Hepatocyte (in vitro differentiated cells): ENCODE results near the gene HBG1. TPM values are rescaled to one million over a fixed set of nuclear protein-coding genes. Genes with fewer than 3 reads are reported as not detected.

ENCODE experiments used
- DNase-seq: peaks from one replicate; pipeline ENCODE4 v3.0.0-alpha.2; 2016; ENCODE audit warnings: low spot score
- H2AFZ ChIP-seq: fragments of 200-600 bp; sonication (generic); 2 replicates; pipeline ENCODE4 v1.6.0; 2016; ENCODE audit warnings: antibody characterized with exemption, mild to moderate bottlenecking
- H3K27ac ChIP-seq: fragments of 200-600 bp; sonication (generic); 2 replicates; pipeline ENCODE4 v1.5.1; 2016; ENCODE audit warnings: mild to moderate bottlenecking
- H3K27me3 ChIP-seq: fragments of 200-600 bp; sonication (generic); 2 replicates; pipeline ENCODE4 v1.6.1; 2016
- H3K36me3 ChIP-seq: fragments of 200-600 bp; sonication (generic); replicated peaks from 2 replicates; pipeline ENCODE4 v1.5.1; 2016; ENCODE audit warnings: low read depth; ENCODE audit not compliant: insufficient read depth
- H3K4me1 ChIP-seq: fragments of 200-600 bp; sonication (generic); 2 replicates; pipeline ENCODE4 v1.5.1; 2016; ENCODE audit warnings: mild to moderate bottlenecking, moderate library complexity; ENCODE audit not compliant: insufficient read depth
- H3K4me2 ChIP-seq: fragments of 200-600 bp; sonication (generic); 2 replicates; pipeline ENCODE4 v1.6.0; 2016
- H3K4me3 ChIP-seq: fragments of 200-600 bp; sonication (generic); 2 replicates; pipeline ENCODE4 v1.5.1; 2016; ENCODE audit warnings: mild to moderate bottlenecking
- H3K79me2 ChIP-seq: fragments of 200-600 bp; sonication (generic); 2 replicates; pipeline ENCODE4 v1.6.0; 2017; ENCODE audit warnings: mild to moderate bottlenecking
- H3K9me2 ChIP-seq: fragments of 200-600 bp; sonication (generic); replicated peaks from 2 replicates; pipeline ENCODE4 v1.6.0; 2017; ENCODE audit warnings: mild to moderate bottlenecking; ENCODE audit not compliant: insufficient read depth
- H3K9me3 ChIP-seq: fragments of 200-600 bp; sonication (generic); 2 replicates; pipeline ENCODE4 v1.5.1; 2016; ENCODE audit warnings: low read depth, mild to moderate bottlenecking
- H4K20me1 ChIP-seq: fragments of 200-600 bp; sonication (generic); 2 replicates; pipeline ENCODE4 v1.6.0; 2016; ENCODE audit warnings: mild to moderate bottlenecking; ENCODE audit not compliant: insufficient read depth, poor library complexity, severe bottlenecking
- EZH2 ChIP-seq: fragments of 200-600 bp; sonication (generic); IDR thresholded peaks from 2 replicates; pipeline ENCODE4 v1.6.1; 2016; ENCODE audit warnings: antibody characterized with exemption, mild to moderate bottlenecking, borderline replicate concordance
- EZH2phosphoT487 ChIP-seq: fragments of 200-600 bp; sonication (generic); IDR thresholded peaks from one replicate; pipeline ENCODE4 v1.6.1; 2018; ENCODE audit warnings: antibody characterized with exemption, mild to moderate bottlenecking, low read depth, moderate library complexity; ENCODE audit not compliant: unreplicated experiment, severe bottlenecking
- WGBS: methylation state at CpG from one replicate; pipeline ENCODE4 v1.1.6; 2016; ENCODE audit warnings: low lambda C conversion rate; ENCODE audit errors: missing lambda C conversion rate; 5-methylcytosine and 5-hydroxymethylcytosine counted together
- polyA plus RNA-seq: library from polyadenylated mRNA; unstranded; fragments of >200 nt; fragmentation: Nextera tagmentation; extraction: Ambion mirVana; gene quantifications from 2 replicates; pipeline ENCODE4 v1.2.1, GENCODE V29; 2016
- total RNA-seq: library from RNA; depleted of rRNA; stranded (reverse); fragments of >200 nt; gene quantifications from 2 replicates; pipeline ENCODE4 v1.2.3, GENCODE V29; 2014
- TF ChIP-seq, protein P1 (sequence below): fragments of 200-600 bp; sonication (generic); IDR thresholded peaks from 2 replicates; pipeline ENCODE4 v1.5.1; 2016; ENCODE audit warnings: antibody characterized with exemption, mild to moderate bottlenecking; ENCODE audit not compliant: poor library complexity

Gene HBG1
- total and polyA plus RNA-seq, 2 experiments from 2014 or later: not detected

- Histone ChIP-seq H3K4me1 (no peaks in the 10 kb centered on the region), H3K36me3 (no peaks in the 10 kb centered on the region), H3K27me3 (no peaks in the 10 kb centered on the region), H3K4me3 (no peak overlapping the region), H2AFZ (no peak overlapping the region), H3K79me2 (no peaks in the 10 kb centered on the region), H4K20me1 (no peaks in the 10 kb centered on the region), H3K9me2 (no peaks in the 10 kb centered on the region), H3K9me3 (no peaks in the 10 kb centered on the region), H3K4me2 (no peak overlapping the region), H3K27ac (no peak overlapping the region)
- WGBS: 75% methylated on average over 1 of the region's 1 CpG
- TF ChIP-seq, protein P1, sequence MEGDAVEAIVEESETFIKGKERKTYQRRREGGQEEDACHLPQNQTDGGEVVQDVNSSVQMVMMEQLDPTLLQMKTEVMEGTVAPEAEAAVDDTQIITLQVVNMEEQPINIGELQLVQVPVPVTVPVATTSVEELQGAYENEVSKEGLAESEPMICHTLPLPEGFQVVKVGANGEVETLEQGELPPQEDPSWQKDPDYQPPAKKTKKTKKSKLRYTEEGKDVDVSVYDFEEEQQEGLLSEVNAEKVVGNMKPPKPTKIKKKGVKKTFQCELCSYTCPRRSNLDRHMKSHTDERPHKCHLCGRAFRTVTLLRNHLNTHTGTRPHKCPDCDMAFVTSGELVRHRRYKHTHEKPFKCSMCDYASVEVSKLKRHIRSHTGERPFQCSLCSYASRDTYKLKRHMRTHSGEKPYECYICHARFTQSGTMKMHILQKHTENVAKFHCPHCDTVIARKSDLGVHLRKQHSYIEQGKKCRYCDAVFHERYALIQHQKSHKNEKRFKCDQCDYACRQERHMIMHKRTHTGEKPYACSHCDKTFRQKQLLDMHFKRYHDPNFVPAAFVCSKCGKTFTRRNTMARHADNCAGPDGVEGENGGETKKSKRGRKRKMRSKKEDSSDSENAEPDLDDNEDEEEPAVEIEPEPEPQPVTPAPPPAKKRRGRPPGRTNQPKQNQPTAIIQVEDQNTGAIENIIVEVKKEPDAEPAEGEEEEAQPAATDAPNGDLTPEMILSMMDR: no peak
- TF ChIP-seq EZH2phosphoT487: no peak
- TF ChIP-seq EZH2: no peak
- no peak for DNase-seq
These were observed 36.7 kb upstream of the HBG1 start for GRCh38 chr11:5286351-5286750.

DNA sequence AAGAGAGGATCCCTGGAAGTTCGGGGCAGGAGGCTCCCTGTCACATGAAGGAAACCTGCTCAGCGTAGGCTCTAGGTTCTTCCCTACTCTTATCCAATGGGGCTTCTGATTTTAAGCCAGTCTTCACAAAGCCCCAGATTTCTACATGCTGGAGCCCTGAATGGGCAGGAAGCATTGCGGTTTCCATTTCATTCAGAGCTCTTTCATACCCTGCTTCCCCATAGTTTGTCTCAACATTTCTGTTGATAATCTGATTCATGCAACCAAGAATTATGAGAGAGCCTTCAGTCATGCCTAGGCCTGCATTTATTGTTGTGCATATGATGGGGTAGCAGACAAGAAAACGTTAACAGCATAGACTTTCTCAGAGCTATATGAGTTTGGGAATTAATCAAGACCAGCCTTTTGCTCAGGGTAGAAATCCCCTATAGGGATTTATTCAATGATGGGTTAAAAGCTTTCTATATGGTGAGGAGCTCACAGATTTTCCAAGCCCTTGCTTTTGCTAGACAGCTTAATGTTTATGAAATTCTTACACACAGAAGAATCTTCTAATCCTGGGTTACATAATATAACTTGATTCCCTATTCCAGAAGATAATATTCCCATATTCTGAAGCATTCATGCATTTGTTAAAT is 36.2 kb upstream of the HBG1 start:
- TF ChIP-seq EZH2phosphoT487: no peak
- TF ChIP-seq, protein P1: no peak
- no peak for TF ChIP-seq EZH2
- Histone ChIP-seq H3K36me3 (no peaks in the 10 kb centered on the region), H3K9me3 (no peaks in the 10 kb centered on the region), H4K20me1 (no peaks in the 10 kb centered on the region), H3K9me2 (no peaks in the 10 kb centered on the region), H3K4me1 (no peaks in the 10 kb centered on the region), H3K27ac (no peak overlapping the region), H3K4me2 (no peak overlapping the region), H3K4me3 (no peak overlapping the region), H3K27me3 (no peaks in the 10 kb centered on the region), H3K79me2 (no peaks in the 10 kb centered on the region), H2AFZ (no peak overlapping the region)
- no peak for DNase-seq
- 85% methylated on average over 4 of the region's 4 CpGs for WGBS

DNA sequence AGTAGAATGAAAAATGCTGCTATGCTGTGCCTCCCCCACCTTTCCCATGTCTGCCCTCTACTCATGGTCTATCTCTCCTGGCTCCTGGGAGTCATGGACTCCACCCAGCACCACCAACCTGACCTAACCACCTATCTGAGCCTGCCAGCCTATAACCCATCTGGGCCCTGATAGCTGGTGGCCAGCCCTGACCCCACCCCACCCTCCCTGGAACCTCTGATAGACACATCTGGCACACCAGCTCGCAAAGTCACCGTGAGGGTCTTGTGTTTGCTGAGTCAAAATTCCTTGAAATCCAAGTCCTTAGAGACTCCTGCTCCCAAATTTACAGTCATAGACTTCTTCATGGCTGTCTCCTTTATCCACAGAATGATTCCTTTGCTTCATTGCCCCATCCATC is 35.0 kb upstream of the HBG1 start:
- Histone ChIP-seq H3K4me3 (no peak overlapping the region), H3K9me3 (no peaks in the 10 kb centered on the region), H3K9me2 (no peaks in the 10 kb centered on the region), H3K79me2 (no peaks in the 10 kb centered on the region), H3K4me2 (no peak overlapping the region), H3K27me3 (no peaks in the 10 kb centered on the region), H2AFZ (no peak overlapping the region), H3K27ac (no peak overlapping the region), H3K4me1 (no peaks in the 10 kb centered on the region), H3K36me3 (no peaks in the 10 kb centered on the region), H4K20me1 (no peaks in the 10 kb centered on the region)
- DNase-seq: no peak
- TF ChIP-seq EZH2phosphoT487: no peak
- no peak for TF ChIP-seq EZH2
- 73% methylated on average over 2 of the region's 2 CpGs for WGBS

DNA sequence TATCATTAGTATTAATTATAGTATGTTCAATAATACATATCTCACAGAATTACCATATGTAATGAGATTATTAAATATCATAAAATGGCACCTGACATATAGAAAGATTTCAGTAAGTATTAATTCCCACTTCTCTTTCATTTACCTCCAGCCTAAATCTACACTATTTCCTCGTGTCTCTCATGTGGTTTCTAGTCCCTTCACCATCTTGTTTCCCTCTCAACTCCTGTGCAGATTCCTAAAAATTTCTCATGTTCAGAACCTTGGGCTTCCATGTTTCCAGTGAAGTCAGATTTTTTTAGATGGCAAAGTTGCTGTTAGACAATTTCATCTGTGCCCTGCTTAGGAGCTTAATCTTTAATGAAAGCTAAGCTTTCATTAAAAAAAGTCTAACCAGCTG is 34.2 kb upstream of the HBG1 start:
- Histone ChIP-seq H3K9me3 (no peaks in the 10 kb centered on the region), H3K27ac (no peak overlapping the region), H2AFZ (no peak overlapping the region), H3K4me1 (no peaks in the 10 kb centered on the region), H3K4me2 (no peak overlapping the region), H3K36me3 (no peaks in the 10 kb centered on the region), H3K79me2 (no peaks in the 10 kb centered on the region), H3K27me3 (no peaks in the 10 kb centered on the region), H4K20me1 (no peaks in the 10 kb centered on the region), H3K9me2 (no peaks in the 10 kb centered on the region), H3K4me3 (no peak overlapping the region)
- DNase-seq: no peak
- TF ChIP-seq EZH2phosphoT487 (no peak), EZH2 (no peak)
- TF ChIP-seq, protein P1: no peak
- WGBS: 88% methylated on average over 1 of the region's 1 CpG
